CD14-positive monocyte (primary cell): ENCODE data around the gene ADAM11. TPM values are rescaled to one million over a fixed set of nuclear protein-coding genes. Genes with fewer than 3 reads are reported as not detected.

Experiments used
- DNase-seq, 3 donors: peaks; one replicate each; pipeline ENCODE4 v3.0.0-alpha.2; 2011 to 2022
- H2AFZ ChIP-seq: 2 replicates; pipeline ENCODE4 v1.6.0; 2012; ENCODE audit warnings: mild to moderate bottlenecking, low read depth, low read length, inconsistent platforms; ENCODE audit not compliant: insufficient read depth, poor library complexity, severe bottlenecking
- H3K27ac ChIP-seq, 2 donors: 1 replicate in 1 of 2; 2 replicates in 1 of 2; pipeline ENCODE4 v1.5.1; 2012 to 2013; ENCODE audit warnings: low read length in 2 of 2, control low read depth in 1 of 2, inconsistent platforms in 1 of 2, low read depth in 1 of 2, mild to moderate bottlenecking in 1 of 2
- H3K27me3 ChIP-seq, 2 donors: one replicate each; pipeline versions ENCODE4 v1.6.0 to v1.6.1; 2011 to 2013; ENCODE audit warnings: low read length in 2 of 2; ENCODE audit not compliant: control insufficient read depth in 2 of 2, insufficient read depth in 2 of 2
- H3K36me3 ChIP-seq, 2 donors: replicated peaks in 1 of 2; 1 replicate in 1 of 2; 2 replicates in 1 of 2; pipeline versions ENCODE4 v1.5.1 to v1.6.1; 2012 to 2013; ENCODE audit warnings: low read length in 2 of 2, control low read depth in 1 of 2, inconsistent platforms in 1 of 2, mild to moderate bottlenecking in 1 of 2; ENCODE audit not compliant: insufficient read depth in 2 of 2, control insufficient read depth in 1 of 2
- H3K4me1 ChIP-seq, 2 donors: 1 replicate in 1 of 2; 2 replicates in 1 of 2; pipeline versions ENCODE4 v1.5.1 to v1.6.1; 2012 to 2013; ENCODE audit warnings: low read length in 2 of 2, control low read depth in 1 of 2, inconsistent platforms in 1 of 2, mild to moderate bottlenecking in 1 of 2, moderate library complexity in 1 of 2; ENCODE audit not compliant: insufficient read depth in 2 of 2, control insufficient read depth in 1 of 2
- H3K4me2 ChIP-seq: replicated peaks from 2 replicates; pipeline ENCODE3; 2012; ENCODE audit warnings: low read length, moderate library complexity, mild to moderate bottlenecking; ENCODE audit not compliant: poor library complexity, severe bottlenecking; ENCODE audit errors: extremely low read depth
- H3K4me3 ChIP-seq, 3 experiments: fragments of 200-600 bp in 1 of 3; sonication (generic) in 1 of 3; replicated peaks in 1 of 3; 1 replicate in 2 of 3; 2 replicates in 1 of 3; pipeline ENCODE4 v1.5.1; 2011 to 2013; ENCODE audit warnings: low read length in 3 of 3, mild to moderate bottlenecking in 3 of 3, control low read depth in 2 of 3, low read depth in 2 of 3, inconsistent platforms in 1 of 3, moderate library complexity in 1 of 3
- H3K79me2 ChIP-seq: 2 replicates; pipeline ENCODE4 v1.6.0; 2012; ENCODE audit warnings: mild to moderate bottlenecking, control low read depth, inconsistent platforms, low read length, moderate library complexity; ENCODE audit not compliant: insufficient read depth
- H3K9ac ChIP-seq: 2 replicates; pipeline ENCODE4 v1.6.0; 2017; ENCODE audit warnings: low read length, mild to moderate bottlenecking; ENCODE audit not compliant: insufficient read depth, poor library complexity, severe bottlenecking
- H3K9me3 ChIP-seq, 2 donors: replicated peaks in 1 of 2; 1 replicate in 1 of 2; 2 replicates in 1 of 2; pipeline versions ENCODE4 v1.5.1 to v1.6.1; 2012 to 2013; ENCODE audit warnings: low read length in 2 of 2, control low read depth in 1 of 2; ENCODE audit not compliant: control insufficient read depth in 1 of 2, insufficient read depth in 1 of 2
- H4K20me1 ChIP-seq: 2 replicates; pipeline ENCODE4 v1.6.0; 2012; ENCODE audit warnings: mild to moderate bottlenecking, low read length, control low read depth, moderate library complexity; ENCODE audit not compliant: insufficient read depth
- H3K27ac Mint-ChIP-seq, 7 donors: one replicate each; pipeline ENCODE4 v1.8.0; 2020; ENCODE audit warnings: mild to moderate bottlenecking in 7 of 7, mixed read lengths in 7 of 7, moderate library complexity in 6 of 7, inconsistent platforms in 2 of 7
- H3K27me3 Mint-ChIP-seq, 3 donors: one replicate each; pipeline ENCODE4 v1.8.0; 2021 to 2022; ENCODE audit warnings: low read depth in 3 of 3, mild to moderate bottlenecking in 3 of 3, mixed read lengths in 3 of 3, moderate library complexity in 3 of 3, inconsistent platforms in 1 of 3
- H3K36me3 Mint-ChIP-seq, 2 donors: one replicate each; pipeline ENCODE4 v1.8.0; 2020; ENCODE audit warnings: mixed read lengths in 2 of 2, inconsistent platforms in 1 of 2, mild to moderate bottlenecking in 1 of 2
- H3K4me1 Mint-ChIP-seq: one replicate; pipeline ENCODE4 v1.8.0; 2020; ENCODE audit warnings: mild to moderate bottlenecking, mixed read lengths
- H3K4me3 Mint-ChIP-seq, 2 donors: one replicate each; pipeline ENCODE4 v1.8.0; 2020; ENCODE audit warnings: mild to moderate bottlenecking in 2 of 2, mixed read lengths in 2 of 2, moderate library complexity in 1 of 2
- H3K9me3 Mint-ChIP-seq, 7 donors: one replicate each; pipeline ENCODE4 v1.8.0; 2020 to 2022; ENCODE audit warnings: mixed read lengths in 7 of 7, mild to moderate bottlenecking in 6 of 7, moderate library complexity in 6 of 7, inconsistent platforms in 2 of 7
- CTCF ChIP-seq: fragments of 200-600 bp; IDR thresholded peaks from one replicate; pipeline ENCODE4 v1.8.0; 2022; ENCODE audit warnings: antibody characterized with exemption, mild to moderate bottlenecking
- WGBS: methylation state at CpG from one replicate; pipeline ENCODE4 v1.1.5; 2013; ENCODE audit warnings: missing lambda C conversion rate; ENCODE audit not compliant: insufficient coverage; 5-methylcytosine and 5-hydroxymethylcytosine counted together
- intact Hi-C, 2 donors: fragments of 100-400 bp; cut with micrococcal nuclease; formaldehyde crosslinking; loops; one replicate each; pipeline versions ENCODE4 v1.15.0 to v1.15.1; 2023
- polyA plus RNA-seq, 3 donors: library from polyadenylated mRNA; depleted of rRNA in 1 of 3; unstranded in 2 of 3; stranded (reverse) in 1 of 3; fragments of 300-500 nt in 2 of 3; fragments of >200 nt in 1 of 3; fragmentation: Illumina TruSeq in 2 of 3; gene quantifications; 1 replicate in 2 of 3; 2 replicates in 1 of 3; pipeline ENCODE4 v1.2.3, GENCODE V29; 2012 to 2021

The ADAM11 gene
- polyA plus RNA-seq, 3 donors: 0.19 TPM; not detected in 2

- H3K4me2 ChIP-seq: peak overlapping the region; percentile 72
- Mint-ChIP-seq H3K36me3 (no peaks in the 10 kb centered on the region), H3K4me1 (peaks cover 25% of the 10 kb centered on the region), H3K27me3 (peaks cover 21 to 49% (median 28%) of the 10 kb centered on the region in 3 donors), H3K4me3 (peak overlapping the region; percentile 59 to 81), H3K9me3 (peaks cover 0 to 2% (median 0%) of the 10 kb centered on the region in 7 donors), H3K27ac (peak overlapping the region in 2 of 7 donors; percentile 35 to 68)
- H3K9ac ChIP-seq: no peak overlapping the region
- H3K4me1 ChIP-seq: peaks cover 22 to 29% of the 10 kb centered on the region in 2 donors
- H3K79me2 ChIP-seq: no peaks in the 10 kb centered on the region
- intact Hi-C loops: loop anchor here (5.0 to 10.0 kb wide), 2 partner anchors 243 to 355 kb away; partner anchors contain the start of genes ACBD4 (in 2 of the 2) and PLCD3 (in 2 of the 2)
- H3K36me3 ChIP-seq: no peaks in the 10 kb centered on the region
- DNase-seq: peak; percentile 75 to 84 (median 76)
- peak; percentile 93 for TF ChIP-seq CTCF
- peak overlapping the region; percentile 81 for H2AFZ ChIP-seq
- H3K27me3 ChIP-seq: peaks cover 0 to 21% of the 10 kb centered on the region in 2 donors
- whole genome bisulfite sequencing: 17% methylated on average over 30 of the region's 36 CpGs
- peak overlapping the region in 1 of 3 experiments; percentile 48 for H3K4me3 ChIP-seq
- no peak overlapping the region for H3K27ac ChIP-seq
- H4K20me1 ChIP-seq: no peaks in the 10 kb centered on the region
- H3K9me3 ChIP-seq: no peaks in the 10 kb centered on the region
Observed at GRCh38 chr17:44779211-44780025, 20.6 kb downstream of the ADAM11 start.

- H3K27ac Mint-ChIP-seq: no peak overlapping the region
- H3K4me3 ChIP-seq: no peak overlapping the region
- H2AFZ ChIP-seq: no peak overlapping the region
- H3K36me3 ChIP-seq: no peaks in the 10 kb centered on the region
- no peak overlapping the region for H3K9ac ChIP-seq
- H3K36me3 Mint-ChIP-seq: no peaks in the 10 kb centered on the region
- H4K20me1 ChIP-seq: no peaks in the 10 kb centered on the region
- H3K4me1 ChIP-seq: peaks cover 18 to 23% of the 10 kb centered on the region in 2 donors
- no peak overlapping the region for H3K4me3 Mint-ChIP-seq
- H3K79me2 ChIP-seq: no peaks in the 10 kb centered on the region
- intact Hi-C loops: no loop called here
- WGBS: 83% methylated on average over 2 of the region's 12 CpGs
- no peak overlapping the region for H3K4me2 ChIP-seq
- H3K9me3 Mint-ChIP-seq: peaks cover 0 to 2% (median 0%) of the 10 kb centered on the region in 7 donors
- peaks cover 21 to 49% (median 30%) of the 10 kb centered on the region in 3 donors for H3K27me3 Mint-ChIP-seq
- H3K27ac ChIP-seq: no peak overlapping the region
- TF ChIP-seq CTCF: no peak
- no peaks in the 10 kb centered on the region for H3K9me3 ChIP-seq
- peaks cover 19% of the 10 kb centered on the region for H3K4me1 Mint-ChIP-seq
- H3K27me3 ChIP-seq: peaks cover 0 to 21% of the 10 kb centered on the region in 2 donors
- no peak for DNase-seq
Observed at GRCh38 chr17:44780161-44780560, 21.4 kb downstream of the ADAM11 start.
